ENCODE measurements around the gene CACNA2D4. TPM values are rescaled to one million over a fixed set of nuclear protein-coding genes. Genes with fewer than 3 reads are reported as not detected.
A peak's percentile ranks its signal among the peaks of the same experiment; 100 is the strongest.

The CACNA2D4 gene
- total and polyA plus RNA-seq, 2 of the 13 experiments (the other 11 are each of a cell fraction or from before 2014, with no cell fraction given), result 14.2 to 136 TPM

DNA sequence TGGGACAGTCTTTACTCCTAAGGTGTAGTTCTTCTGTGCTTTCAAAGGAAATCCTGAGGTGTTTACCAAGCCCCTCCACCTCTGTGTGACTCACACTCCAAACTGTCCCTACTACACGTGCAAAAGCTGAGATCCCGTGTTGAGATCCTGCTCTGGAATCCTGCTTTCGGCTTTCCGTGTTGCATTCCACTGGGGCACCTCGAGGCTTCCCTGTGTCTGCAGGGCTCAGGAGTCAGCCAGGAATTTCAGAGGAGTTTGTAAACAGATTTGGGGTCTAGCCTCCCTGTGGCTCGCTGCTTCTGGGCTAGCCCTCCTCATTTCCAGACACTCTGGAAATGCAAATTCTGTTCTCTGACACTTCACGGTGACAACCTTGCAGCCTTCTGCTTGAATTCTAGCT, 48.4 kb downstream of the CACNA2D4 start:
- no peaks in the 10 kb centered on the region for H3K9me3 ChIP-seq (ENCODE audit: low read length)
- H2AFZ ChIP-seq (ENCODE audit: low read length), result no peak overlapping the region
- CTCF ChIA-PET (ENCODE audit: low intra/inter-chr PET ratio, low total read pairs), result no interaction called here
- no TSS peak for BruUV-seq (replicated peaks)
- FAIRE-seq, result no peak
- H3K27ac ChIP-seq (ENCODE audit: extremely low read length, insufficient read depth, low read length), result no peak overlapping the region
- TF ChIP-seq MED8 (CRISPR knock-in tag; IDR thresholded peaks at IDR 0.05; ENCODE audit: insufficient replicate concordance) (no peak), MAF1 (CRISPR knock-in tag; IDR thresholded peaks at IDR 0.05; ENCODE audit: borderline replicate concordance) (no peak), ZFAT (CRISPR knock-in tag; conservative IDR thresholded peaks at IDR 0.05) (no peak), RBM22 (optimal IDR thresholded peaks at IDR 0.05; ENCODE audit: low read length) (no peak), BHLHE40 (IDR thresholded peaks at IDR 0.05; ENCODE audit: low read length) (0 out of 2 replicates have a peak, but pooled peaks have one; percentile 8)
- TF ChIP-seq, protein P1, sequence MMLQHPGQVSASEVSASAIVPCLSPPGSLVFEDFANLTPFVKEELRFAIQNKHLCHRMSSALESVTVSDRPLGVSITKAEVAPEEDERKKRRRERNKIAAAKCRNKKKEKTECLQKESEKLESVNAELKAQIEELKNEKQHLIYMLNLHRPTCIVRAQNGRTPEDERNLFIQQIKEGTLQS (CRISPR knock-in tag; IDR thresholded peaks at IDR 0.05), result no peak
- TF ChIP-seq, protein P2, sequence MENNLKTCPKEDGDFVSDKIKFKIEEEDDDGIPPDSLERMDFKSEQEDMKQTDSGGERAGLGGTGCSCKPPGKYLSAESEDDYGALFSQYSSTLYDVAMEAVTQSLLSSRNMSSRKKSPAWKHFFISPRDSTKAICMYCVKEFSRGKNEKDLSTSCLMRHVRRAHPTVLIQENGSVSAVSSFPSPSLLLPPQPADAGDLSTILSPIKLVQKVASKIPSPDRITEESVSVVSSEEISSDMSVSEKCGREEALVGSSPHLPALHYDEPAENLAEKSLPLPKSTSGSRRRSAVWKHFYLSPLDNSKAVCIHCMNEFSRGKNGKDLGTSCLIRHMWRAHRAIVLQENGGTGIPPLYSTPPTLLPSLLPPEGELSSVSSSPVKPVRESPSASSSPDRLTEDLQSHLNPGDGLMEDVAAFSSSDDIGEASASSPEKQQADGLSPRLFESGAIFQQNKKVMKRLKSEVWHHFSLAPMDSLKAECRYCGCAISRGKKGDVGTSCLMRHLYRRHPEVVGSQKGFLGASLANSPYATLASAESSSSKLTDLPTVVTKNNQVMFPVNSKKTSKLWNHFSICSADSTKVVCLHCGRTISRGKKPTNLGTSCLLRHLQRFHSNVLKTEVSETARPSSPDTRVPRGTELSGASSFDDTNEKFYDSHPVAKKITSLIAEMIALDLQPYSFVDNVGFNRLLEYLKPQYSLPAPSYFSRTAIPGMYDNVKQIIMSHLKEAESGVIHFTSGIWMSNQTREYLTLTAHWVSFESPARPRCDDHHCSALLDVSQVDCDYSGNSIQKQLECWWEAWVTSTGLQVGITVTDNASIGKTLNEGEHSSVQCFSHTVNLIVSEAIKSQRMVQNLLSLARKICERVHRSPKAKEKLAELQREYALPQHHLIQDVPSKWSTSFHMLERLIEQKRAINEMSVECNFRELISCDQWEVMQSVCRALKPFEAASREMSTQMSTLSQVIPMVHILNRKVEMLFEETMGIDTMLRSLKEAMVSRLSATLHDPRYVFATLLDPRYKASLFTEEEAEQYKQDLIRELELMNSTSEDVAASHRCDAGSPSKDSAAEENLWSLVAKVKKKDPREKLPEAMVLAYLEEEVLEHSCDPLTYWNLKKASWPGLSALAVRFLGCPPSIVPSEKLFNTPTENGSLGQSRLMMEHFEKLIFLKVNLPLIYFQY (CRISPR knock-in tag; IDR thresholded peaks at IDR 0.05; ENCODE audit: borderline replicate concordance), result no peak
- TF ChIP-seq, protein P3, sequence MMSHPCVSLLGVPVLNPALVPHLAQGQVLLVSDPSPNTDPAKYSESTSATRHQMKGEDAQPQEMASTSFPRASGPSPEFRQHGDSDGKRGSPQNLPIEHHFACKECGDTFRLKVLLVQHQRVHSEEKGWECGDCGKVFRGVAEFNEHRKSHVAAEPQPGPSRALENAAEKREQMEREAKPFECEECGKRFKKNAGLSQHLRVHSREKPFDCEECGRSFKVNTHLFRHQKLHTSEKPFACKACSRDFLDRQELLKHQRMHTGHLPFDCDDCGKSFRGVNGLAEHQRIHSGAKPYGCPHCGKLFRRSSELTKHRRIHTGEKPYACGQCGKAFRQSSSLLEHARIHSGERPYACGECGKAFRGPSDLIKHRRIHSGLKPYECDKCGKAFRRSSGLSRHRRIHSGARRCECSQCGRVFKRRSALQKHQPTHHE (CRISPR knock-in tag; IDR thresholded peaks at IDR 0.05; ENCODE audit: borderline replicate concordance), result no peak
- H3K4me1 ChIP-seq (ENCODE audit: insufficient read depth, low read length), result peaks cover 14% of the 10 kb centered on the region
- H3K9ac ChIP-seq (ENCODE audit: insufficient read depth, low read depth, low read length), result no peak overlapping the region
- in situ Hi-C loops (cut with HindIII; ENCODE audit: extremely low pct_ligation_motif_present, low pct_unique_long_range_greater_than_20kb) (no loop called here), intact Hi-C loops (cut with micrococcal nuclease; ENCODE audit: unreplicated experiment) (no loop called here)
- ATAC-seq, result 0 out of 3 replicates have a peak, but pooled peaks have one; percentile 31
- 16% methylated on average over 7 of the region's 7 CpGs for WGBS (ENCODE audit: low lambda C conversion rate)
- H3K79me2 ChIP-seq (ENCODE audit: insufficient read depth, low read length), result no peaks in the 10 kb centered on the region
- POLR2A ChIA-PET, result no interaction called here
- H3K36me3 ChIP-seq (replicated peaks in 1 of 2; ENCODE audit: control insufficient read depth in 1 of 2, insufficient read depth in 2 of 2, low read length in 2 of 2), result no peaks in the 10 kb centered on the region
- H4K20me1 ChIP-seq (ENCODE audit: insufficient read depth, low read length), result no peaks in the 10 kb centered on the region
- H3K4me2 ChIP-seq (ENCODE audit: low read depth, low read length), result no peak overlapping the region; the same call in 1 of the 2 replicates
- no peak overlapping the region for H3K4me3 ChIP-seq (replicated peaks in 1 of 3; ENCODE audit: insufficient read depth in 1 of 3, low read depth in 2 of 3, low read length in 3 of 3)
- DNase-seq (ENCODE audit: low spot score), result no peak
- peaks cover 2 to 11% of the 10 kb centered on the region in 2 experiments; a peak in 4 of 5 replicates for H3K27me3 ChIP-seq (ENCODE audit: control insufficient read depth in 1 of 2, insufficient read depth in 2 of 2, low read length in 2 of 2)
